Renal cortex interstitium (tissue), 11 donors: Measurements from ENCODE around the gene PEX13. TPM values are rescaled to one million over a fixed set of nuclear protein-coding genes. Genes with fewer than 3 reads are reported as not detected.
"Not testable (repeated sequence)": the region's sequence is repeated elsewhere in the genome, so short reads cannot be mapped to it uniquely, and the experiment has no call there.

Source experiments
- DNase-seq, 11 donors: peaks; one replicate each; pipeline ENCODE4 v3.0.0-alpha.2; 2013; ENCODE audit warnings: low read depth in 9 of 11, low spot score in 4 of 11; ENCODE audit errors: extremely low read depth in 1 of 11
- polyA plus RNA-seq, 3 donors: library from polyadenylated mRNA; unstranded; fragments of 120-200 nt; gene quantifications; one replicate each; pipeline ENCODE4 v1.2.1, GENCODE V29; 2013; ENCODE audit not compliant: insufficient read length in 3 of 3

Gene PEX13
- polyA plus RNA-seq, 3 donors: 26.1 to 30.9 (median 30.3) TPM

- not testable (repeated sequence) for DNase-seq
Measured at GRCh38 chr2:61034592-61034991, 17.1 kb downstream of the PEX13 start.

GRCh38 chr2:61036643-61037042 is 19.1 kb downstream of the PEX13 start:
- DNase-seq: not testable (repeated sequence)

- DNase-seq: no peak
Measured at GRCh38 chr2:61042807-61043206, 25.3 kb downstream of the PEX13 start.

GRCh38 chr2:61044636-61045035 is 27.1 kb downstream of the PEX13 start:
- DNase-seq: no peak

- DNase-seq: no peak
Measured at GRCh38 chr2:61045226-61045625, 27.7 kb downstream of the PEX13 start.

- DNase-seq: no peak
Measured at GRCh38 chr2:61045999-61046398, 28.5 kb downstream of the PEX13 start.

- no peak for DNase-seq
Measured at GRCh38 chr2:61055557-61055956, 38.0 kb downstream of the PEX13 start.

- no peak for DNase-seq
Measured at GRCh38 chr2:61057562-61057961, 40.0 kb downstream of the PEX13 start.

- DNase-seq: no peak
Measured at GRCh38 chr2:61059382-61059781, 41.9 kb downstream of the PEX13 start.

GRCh38 chr2:61065714-61066709 is 48.5 kb downstream of the PEX13 start, which contains the start of gene SANBR:
Gene SANBR, plus strand, starts transcription at chr2:61065871. Its CDS starts 4,480 bp downstream, at chr2:61070351.
- peak in 10 of 11 donors; percentile 12 to 85 (median 81) for DNase-seq

GRCh38 chr2:61074100-61074499 is 56.6 kb downstream of the PEX13 start:
- no peak for DNase-seq

GRCh38 chr2:61085883-61086282 is 68.4 kb downstream of the PEX13 start:
- DNase-seq: no peak

- DNase-seq: no peak
Measured at GRCh38 chr2:61089797-61090196, 72.3 kb downstream of the PEX13 start.

- DNase-seq: no peak
Measured at GRCh38 chr2:61090386-61090921, 72.9 kb downstream of the PEX13 start.

- no peak for DNase-seq
Measured at GRCh38 chr2:61091485-61091884, 74.0 kb downstream of the PEX13 start.

- no peak for DNase-seq
Measured at GRCh38 chr2:61096438-61096837, 78.9 kb downstream of the PEX13 start.

- DNase-seq: no peak
Measured at GRCh38 chr2:61100801-61101200, 83.3 kb downstream of the PEX13 start.
